Neural crest cell (in vitro differentiated cells): ENCODE data around the gene ITGB8. TPM values are rescaled to one million over a fixed set of nuclear protein-coding genes. Genes with fewer than 3 reads are reported as not detected.

Experiments used
- DNase-seq: peaks from one replicate; pipeline ENCODE4 v3.0.0; 2021; ENCODE audit warnings: low read depth, mixed read lengths, low spot score
- H3K27ac Mint-ChIP-seq: one replicate; pipeline ENCODE4 v1.8.0; 2021; ENCODE audit warnings: mild to moderate bottlenecking, mixed read lengths; ENCODE audit not compliant: unreplicated experiment
- H3K27me3 Mint-ChIP-seq: 2 replicates; pipeline ENCODE4 v1.8.0; 2021; ENCODE audit warnings: low read depth, mild to moderate bottlenecking, mixed read lengths
- H3K36me3 Mint-ChIP-seq: 2 replicates; pipeline ENCODE4 v1.8.0; 2021; ENCODE audit warnings: low read depth, mild to moderate bottlenecking, mixed read lengths
- H3K4me1 Mint-ChIP-seq: 2 replicates; pipeline ENCODE4 v1.8.0; 2021; ENCODE audit warnings: mixed read lengths
- H3K4me3 Mint-ChIP-seq: one replicate; pipeline ENCODE4 v1.8.0; 2021; ENCODE audit warnings: mild to moderate bottlenecking, mixed read lengths
- H3K9me3 Mint-ChIP-seq: 2 replicates; pipeline ENCODE4 v1.8.0; 2021; ENCODE audit warnings: mixed read lengths
- CTCF ChIP-seq: fragments of 200-600 bp; sonication (generic); conservative IDR thresholded peaks from 2 replicates; pipeline ENCODE4 v1.5.0; 2021; ENCODE audit warnings: antibody characterized with exemption, mild to moderate bottlenecking
- total RNA-seq: library from RNA; stranded (reverse); gene quantifications from 2 replicates; pipeline ENCODE4 v1.2.1, GENCODE V29; 2021

Gene ITGB8
- total RNA-seq, 1 donor from 2014 or later = 19.9 TPM

GRCh38 chr7:20364571-20365196 is 34.0 kb downstream of the ITGB8 start:
- no peak for DNase-seq
- H3K36me3 Mint-ChIP-seq = peaks cover 16% of the 10 kb centered on the region

GRCh38 chr7:20365486-20365885 is 34.8 kb downstream of the ITGB8 start:
- Mint-ChIP-seq H3K27ac (no peak overlapping the region), H3K4me3 (no peak overlapping the region), H3K4me1 (no peaks in the 10 kb centered on the region), H3K36me3 (peaks cover 13% of the 10 kb centered on the region), H3K9me3 (no peaks in the 10 kb centered on the region), H3K27me3 (no peaks in the 10 kb centered on the region)
- no peak for DNase-seq
- no peak for TF ChIP-seq CTCF

More at GRCh38 chr7:20364571-20365196, 34.0 kb downstream of the ITGB8 start:
- Mint-ChIP-seq H3K4me1 (no peaks in the 10 kb centered on the region), H3K9me3 (no peaks in the 10 kb centered on the region), H3K27me3 (no peaks in the 10 kb centered on the region), H3K4me3 (no peak overlapping the region), H3K27ac (no peak overlapping the region)
- TF ChIP-seq CTCF = no peak

- no peaks in the 10 kb centered on the region for H3K4me1 Mint-ChIP-seq
- no peaks in the 10 kb centered on the region for H3K9me3 Mint-ChIP-seq
- H3K27me3 Mint-ChIP-seq = no peaks in the 10 kb centered on the region
- peaks cover 9% of the 10 kb centered on the region for H3K36me3 Mint-ChIP-seq
- DNase-seq = no peak
- TF ChIP-seq CTCF = no peak
- no peak overlapping the region for H3K4me3 Mint-ChIP-seq
- H3K27ac Mint-ChIP-seq = no peak overlapping the region
Observed at GRCh38 chr7:20374399-20374798, 43.7 kb downstream of the ITGB8 start.

- no peak for TF ChIP-seq CTCF
- DNase-seq = no peak
- no peaks in the 10 kb centered on the region for H3K27me3 Mint-ChIP-seq
- H3K4me3 Mint-ChIP-seq = no peak overlapping the region
- H3K9me3 Mint-ChIP-seq = no peaks in the 10 kb centered on the region
- H3K36me3 Mint-ChIP-seq = peaks cover 27% of the 10 kb centered on the region
- no peak overlapping the region for H3K27ac Mint-ChIP-seq
- no peaks in the 10 kb centered on the region for H3K4me1 Mint-ChIP-seq
Observed at GRCh38 chr7:20376796-20377195, 46.1 kb downstream of the ITGB8 start.

- Mint-ChIP-seq H3K27ac (no peak overlapping the region), H3K27me3 (no peaks in the 10 kb centered on the region), H3K4me1 (no peaks in the 10 kb centered on the region), H3K4me3 (no peak overlapping the region), H3K36me3 (peaks cover 24% of the 10 kb centered on the region), H3K9me3 (no peaks in the 10 kb centered on the region)
- no peak for DNase-seq
- no peak for TF ChIP-seq CTCF
Observed at GRCh38 chr7:20381406-20382034, 50.8 kb downstream of the ITGB8 start.
